SKM-1 (cell line): Measurements from ENCODE around the gene ITGB1.
"Not testable (repeated sequence)": the region's sequence is repeated elsewhere in the genome, so short reads cannot be mapped to it uniquely, and the experiment has no call there.

Experiments
- DNase-seq: peaks from one replicate; lab custom pipeline; 2025; ENCODE audit not compliant: unreplicated experiment; lab: John Stamatoyannopoulos, UW

Gene ITGB1

GRCh38 chr10:32980558-32981468, 22.8 kb upstream of the ITGB1 start:
- peak; percentile 14 for DNase-seq

DNA sequence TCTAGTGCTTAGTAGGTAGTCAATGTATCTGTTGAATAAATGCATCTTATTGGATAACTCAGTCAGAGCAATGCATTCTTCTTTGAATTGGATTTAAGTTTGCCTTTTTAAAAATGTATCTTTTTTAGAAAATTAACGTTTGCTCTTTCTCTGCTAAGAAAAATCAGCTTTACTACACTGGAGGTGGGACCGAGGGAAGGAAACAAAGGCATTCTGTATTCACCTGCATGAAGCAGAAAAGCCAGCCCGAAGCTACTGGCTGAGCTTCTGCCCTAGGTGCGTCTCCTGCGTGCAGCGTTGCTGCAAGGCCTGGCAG, 22.2 kb upstream of the ITGB1 start:
- DNase-seq: no peak

- not testable (repeated sequence) for DNase-seq
These were observed 21.7 kb upstream of the ITGB1 start for GRCh38 chr10:32979719-32980118.

DNA sequence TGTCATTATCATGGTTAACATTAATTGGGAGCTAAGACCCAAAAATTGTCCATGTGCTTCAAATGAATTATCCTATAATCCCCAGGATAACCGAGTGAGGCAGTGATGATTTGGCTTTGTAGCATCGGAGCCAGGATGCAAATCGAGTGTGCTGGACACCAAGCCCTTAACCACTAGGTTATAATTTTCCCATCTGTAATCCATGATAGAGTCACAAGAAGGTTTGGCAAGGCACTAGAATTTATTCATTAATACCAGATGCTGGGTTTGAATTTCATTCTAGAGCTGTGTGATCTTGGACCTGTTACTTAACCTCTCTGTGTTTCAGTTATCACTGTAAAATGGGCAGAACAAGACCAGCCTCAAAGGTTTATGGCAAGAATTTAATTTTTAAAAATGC, 21.0 kb upstream of the ITGB1 start:
- no peak for DNase-seq

GRCh38 chr10:32977846-32978809, 20.1 kb upstream of the ITGB1 start:
- not testable (repeated sequence) for DNase-seq

- DNase-seq: no peak
These were observed 18.3 kb upstream of the ITGB1 start for GRCh38 chr10:32976338-32976737.

GRCh38 chr10:32972929-32973328, 14.9 kb upstream of the ITGB1 start:
- no peak for DNase-seq

- DNase-seq: no peak
These were observed 14.4 kb upstream of the ITGB1 start for GRCh38 chr10:32972460-32972859.

DNA sequence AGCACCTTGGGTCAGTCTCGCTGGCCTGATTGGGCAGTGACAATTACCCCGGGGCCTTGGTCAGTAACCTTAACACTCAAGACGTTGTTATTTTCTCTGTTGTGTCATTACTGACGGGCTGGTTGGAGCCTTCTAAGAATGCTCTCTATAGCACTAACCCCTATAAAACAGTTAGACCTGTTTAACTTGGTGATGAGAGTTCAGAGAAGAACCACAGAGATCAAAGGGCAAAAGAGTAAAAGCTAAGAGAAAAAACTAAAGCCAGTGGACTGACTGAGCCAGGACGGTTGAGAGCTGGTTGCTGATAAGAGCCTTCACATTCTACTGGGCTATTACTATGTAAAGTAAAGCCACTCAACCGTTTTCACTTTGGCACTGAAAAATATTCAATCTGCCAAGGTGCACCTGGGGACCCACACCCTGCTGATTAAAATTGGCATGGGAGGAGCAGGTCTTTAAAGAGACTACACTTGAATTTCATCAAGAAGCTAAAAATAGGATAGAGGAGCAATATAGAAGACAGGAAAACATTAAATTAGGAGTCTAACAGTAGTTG, 13.6 kb upstream of the ITGB1 start:
- DNase-seq: no peak

DNA sequence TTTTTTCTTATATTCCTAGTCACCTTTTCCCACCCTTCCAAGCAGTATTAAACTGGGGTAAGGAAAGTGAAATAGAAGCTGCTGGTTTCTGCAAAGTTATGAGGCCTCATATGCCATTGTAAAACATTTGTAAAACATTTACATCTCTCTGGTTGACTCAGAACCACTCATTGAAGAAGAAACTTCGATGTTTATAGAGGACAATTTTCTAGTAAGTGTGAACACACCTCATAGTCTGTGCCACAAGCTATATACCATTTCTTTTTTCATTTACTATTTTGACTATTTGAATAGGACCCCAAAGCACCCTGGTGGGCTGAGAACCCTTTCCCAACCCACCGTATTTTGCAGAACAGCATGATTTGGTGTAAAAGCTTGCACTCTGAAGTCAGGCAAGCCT, 12.9 kb upstream of the ITGB1 start:
- DNase-seq: no peak

- DNase-seq: no peak
These were observed 6.2 kb upstream of the ITGB1 start for GRCh38 chr10:32964270-32964669.

DNA sequence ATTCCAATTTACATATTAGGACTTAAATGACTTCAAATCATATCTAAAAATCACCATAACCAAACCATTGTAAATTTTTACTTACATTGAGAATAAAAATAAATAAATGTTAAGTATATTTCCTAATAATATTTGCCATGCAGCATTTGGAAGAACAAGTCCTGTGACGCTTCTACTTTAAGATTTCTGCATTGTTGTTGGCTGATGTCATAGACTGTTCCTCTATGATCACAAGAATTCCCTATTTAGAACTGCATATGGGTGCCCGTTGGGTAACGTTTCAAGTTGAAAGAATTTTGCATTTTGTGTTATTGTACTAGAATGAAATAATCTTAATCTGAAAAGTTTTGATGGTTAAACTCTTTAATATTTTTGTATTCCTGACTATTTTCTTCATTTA, 5.1 kb upstream of the ITGB1 start:
- no peak for DNase-seq

DNA sequence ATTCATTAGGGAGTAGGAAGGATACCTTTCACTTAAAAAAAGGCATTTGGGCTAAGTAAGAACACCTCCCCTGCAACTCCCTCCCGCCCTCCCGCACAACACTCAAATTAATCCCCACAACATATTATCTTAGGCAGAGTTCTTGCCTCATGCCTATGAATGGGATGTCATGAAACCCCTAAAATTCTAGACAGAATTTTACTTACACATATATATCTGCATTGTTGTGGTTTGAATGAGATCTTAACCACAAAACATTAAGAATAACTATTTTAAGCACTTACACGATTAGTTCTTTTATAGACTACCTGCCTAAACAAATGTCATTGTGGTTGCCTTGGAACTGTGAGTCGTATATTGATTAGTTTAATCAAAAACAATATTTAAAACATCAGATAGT, 4.5 kb upstream of the ITGB1 start:
- DNase-seq: no peak

DNA sequence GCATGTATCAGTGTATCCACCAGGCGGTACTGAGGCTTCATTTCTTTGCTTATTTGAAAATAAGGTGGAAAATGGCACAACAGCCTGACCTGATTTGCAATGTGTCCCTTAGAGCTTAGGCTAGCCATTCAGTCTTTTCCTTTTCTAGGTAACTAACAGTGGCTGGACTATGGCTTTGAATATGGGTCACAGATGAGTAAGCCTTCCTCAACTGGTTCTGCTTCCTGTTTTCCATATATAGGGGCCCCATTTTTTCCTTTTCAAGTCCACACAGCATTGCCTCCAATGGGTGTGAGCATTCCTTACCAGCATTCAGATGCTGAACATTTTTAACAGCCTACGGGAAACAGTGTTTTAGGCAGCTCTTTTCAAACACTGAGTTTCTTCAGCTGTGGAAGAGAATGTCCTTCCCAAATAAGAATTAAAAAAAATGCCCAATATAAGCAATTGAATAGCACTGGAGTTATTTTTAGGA, 3.9 kb upstream of the ITGB1 start:
- no peak for DNase-seq

DNA sequence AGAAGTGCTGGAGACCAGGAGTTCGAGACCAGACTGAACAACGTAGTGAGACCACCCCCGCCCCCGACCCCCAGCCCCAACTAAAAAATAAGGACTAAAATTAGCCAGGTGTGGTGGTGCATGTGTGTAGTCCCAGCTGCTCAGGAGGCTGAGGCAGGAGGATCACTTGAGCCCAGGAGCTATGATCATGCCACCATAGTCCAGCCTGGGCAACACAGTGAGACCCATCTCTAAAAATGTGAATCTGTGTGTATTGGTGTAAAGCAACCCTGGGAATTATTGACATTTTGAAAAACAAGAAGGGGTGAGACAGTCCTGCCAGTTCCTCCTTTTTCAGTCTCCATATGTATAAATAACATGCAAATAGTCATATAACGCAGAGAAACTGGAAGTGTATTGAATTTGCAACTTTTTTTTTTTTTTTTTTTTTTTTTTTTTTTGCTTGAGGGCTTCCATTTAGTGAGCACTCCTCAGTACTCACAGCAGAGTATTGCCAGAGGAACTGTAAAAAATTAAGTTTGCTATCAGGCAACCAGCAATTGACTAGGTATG, 3.4 kb upstream of the ITGB1 start:
- no peak for DNase-seq

DNA sequence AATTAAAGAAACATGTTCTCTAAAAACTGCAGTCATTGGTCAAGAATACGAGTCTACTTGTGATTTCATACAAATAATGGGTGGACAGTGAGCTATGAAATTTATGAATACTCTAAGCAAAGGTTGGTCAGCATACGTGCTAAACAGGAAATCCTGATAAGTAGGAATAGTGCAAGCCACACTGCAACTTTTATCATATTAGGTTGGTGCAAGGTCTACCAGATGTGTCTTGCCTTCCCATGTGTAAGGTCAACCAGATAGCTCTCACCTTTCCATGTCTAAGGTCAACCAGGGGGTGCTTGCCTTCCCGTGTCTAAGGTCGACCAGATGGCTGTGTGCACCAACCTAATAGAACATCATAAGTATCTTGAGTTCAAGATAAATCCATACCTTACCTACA, 2.0 kb upstream of the ITGB1 start:
- no peak for DNase-seq

- no peak for DNase-seq
These were observed 1.2 kb upstream of the ITGB1 start for GRCh38 chr10:32959006-32959920.

DNA sequence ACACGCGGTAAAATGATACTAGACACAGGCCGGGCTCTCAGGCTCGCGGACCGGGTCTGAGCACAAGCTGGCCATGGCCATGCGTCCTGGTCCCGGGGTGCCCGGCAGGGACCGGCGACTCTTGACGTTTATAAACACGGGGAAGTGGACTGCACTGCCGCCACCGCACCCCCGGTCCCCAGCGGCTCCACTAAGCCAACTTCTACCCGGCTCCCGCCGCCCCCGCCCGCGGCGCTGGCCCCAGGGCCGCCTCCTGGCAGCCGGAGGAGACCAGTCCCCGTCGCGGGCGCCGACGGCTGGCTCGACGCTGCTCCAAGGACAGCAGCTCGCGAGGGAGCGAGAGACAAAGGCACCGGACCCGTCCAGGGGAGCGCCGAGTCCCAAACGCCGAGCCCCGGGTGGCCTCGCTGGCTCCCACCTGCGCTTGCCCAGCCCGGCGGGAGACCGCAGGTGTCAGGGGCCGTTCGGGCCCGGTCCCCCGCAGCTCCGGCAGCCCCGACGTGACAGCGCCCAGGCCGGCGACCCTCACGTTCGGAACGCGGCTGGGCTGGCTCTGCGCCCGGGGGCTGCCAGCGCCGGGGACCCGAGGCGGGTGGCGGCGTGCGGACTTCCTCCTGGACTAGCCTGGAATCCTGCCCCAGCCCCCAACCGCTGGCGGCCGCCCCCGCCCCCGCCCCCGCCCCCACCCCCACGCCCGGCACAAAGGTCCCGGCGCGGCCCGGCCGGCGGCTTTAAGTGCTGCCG, 517 bp downstream of the ITGB1 start:
- DNase-seq: no peak

- DNase-seq: no peak
These were observed 1.4 kb downstream of the ITGB1 start for GRCh38 chr10:32956365-32957197.
